ENCODE results near the gene EIF2B1.

DNA sequence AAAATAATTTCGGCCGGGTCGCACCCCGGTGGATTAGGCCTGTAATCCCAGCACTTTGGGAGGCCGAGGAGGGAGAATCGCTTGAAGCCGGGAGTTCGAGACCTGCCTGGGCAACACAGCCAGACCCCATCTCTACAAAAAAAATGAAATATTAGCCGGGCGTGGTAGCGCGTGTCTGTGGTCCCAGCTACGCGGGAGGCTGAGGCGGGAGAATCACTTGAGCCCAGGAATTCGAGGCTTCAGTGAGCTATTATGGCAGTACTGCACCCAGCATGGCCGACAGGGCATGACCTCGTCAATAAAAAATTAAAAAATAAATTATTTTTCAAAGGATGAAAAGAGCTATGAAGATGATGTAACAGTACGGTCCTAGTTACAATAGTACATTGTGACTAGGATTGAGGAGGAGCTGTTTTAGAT is 666 bp upstream of the EIF2B1 start:
- TF ChIP-seq, protein P1, sequence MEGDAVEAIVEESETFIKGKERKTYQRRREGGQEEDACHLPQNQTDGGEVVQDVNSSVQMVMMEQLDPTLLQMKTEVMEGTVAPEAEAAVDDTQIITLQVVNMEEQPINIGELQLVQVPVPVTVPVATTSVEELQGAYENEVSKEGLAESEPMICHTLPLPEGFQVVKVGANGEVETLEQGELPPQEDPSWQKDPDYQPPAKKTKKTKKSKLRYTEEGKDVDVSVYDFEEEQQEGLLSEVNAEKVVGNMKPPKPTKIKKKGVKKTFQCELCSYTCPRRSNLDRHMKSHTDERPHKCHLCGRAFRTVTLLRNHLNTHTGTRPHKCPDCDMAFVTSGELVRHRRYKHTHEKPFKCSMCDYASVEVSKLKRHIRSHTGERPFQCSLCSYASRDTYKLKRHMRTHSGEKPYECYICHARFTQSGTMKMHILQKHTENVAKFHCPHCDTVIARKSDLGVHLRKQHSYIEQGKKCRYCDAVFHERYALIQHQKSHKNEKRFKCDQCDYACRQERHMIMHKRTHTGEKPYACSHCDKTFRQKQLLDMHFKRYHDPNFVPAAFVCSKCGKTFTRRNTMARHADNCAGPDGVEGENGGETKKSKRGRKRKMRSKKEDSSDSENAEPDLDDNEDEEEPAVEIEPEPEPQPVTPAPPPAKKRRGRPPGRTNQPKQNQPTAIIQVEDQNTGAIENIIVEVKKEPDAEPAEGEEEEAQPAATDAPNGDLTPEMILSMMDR (IDR thresholded peaks at IDR 0.05) = no peak
- no peak for TF ChIP-seq POLR2A (IDR thresholded peaks at IDR 0.05)
